HFFc6 (cell line): ENCODE measurements around the gene VPS13A. TPM values are rescaled to one million over a fixed set of nuclear protein-coding genes. Genes with fewer than 3 reads are reported as not detected.

ENCODE experiments used
- DNase-seq: peaks from one replicate; pipeline ENCODE4 v3.0.0-alpha.2; 2018
- H3K27ac Mint-ChIP-seq: 2 replicates; pipeline ENCODE4 v1.8.0; 2020; ENCODE audit warnings: mild to moderate bottlenecking, mixed read lengths
- H3K27me3 Mint-ChIP-seq: 2 replicates; pipeline ENCODE4 v1.8.0; 2021; ENCODE audit warnings: mild to moderate bottlenecking, moderate library complexity, mixed read lengths; ENCODE audit not compliant: insufficient read depth
- H3K36me3 Mint-ChIP-seq: 2 replicates; pipeline ENCODE4 v1.8.0; 2021; ENCODE audit warnings: low read depth, mixed read lengths
- H3K4me1 Mint-ChIP-seq: 2 replicates; pipeline ENCODE4 v1.8.0; 2020; ENCODE audit warnings: low read depth, mixed read lengths
- H3K4me3 Mint-ChIP-seq: 2 replicates; pipeline ENCODE4 v1.8.0; 2020; ENCODE audit warnings: mild to moderate bottlenecking, moderate library complexity, mixed read lengths
- H3K9me3 Mint-ChIP-seq: 2 replicates; pipeline ENCODE4 v1.8.0; 2020; ENCODE audit warnings: mild to moderate bottlenecking, mixed read lengths
- CTCF ChIP-seq: fragments of 200-600 bp; sonication (generic); IDR thresholded peaks from 2 replicates; pipeline ENCODE4 v1.5.0; 2021; ENCODE audit warnings: antibody characterized with exemption, mild to moderate bottlenecking
- total RNA-seq, 6 experiments: library from RNA; stranded (reverse); fragmentation: NEBNext Ultra II Directional; extraction: Animal tissue kit (Norgen Biotek cat#: 25700); gene quantifications; 2 replicates in 1 of 6; 3 replicates in 5 of 6; pipeline ENCODE4 v1.2.3, GENCODE V29; 2021

VPS13A gene
- total RNA-seq, 6 experiments from 2014 or later: 10.6 to 13.9 (median 13.2) TPM

DNA sequence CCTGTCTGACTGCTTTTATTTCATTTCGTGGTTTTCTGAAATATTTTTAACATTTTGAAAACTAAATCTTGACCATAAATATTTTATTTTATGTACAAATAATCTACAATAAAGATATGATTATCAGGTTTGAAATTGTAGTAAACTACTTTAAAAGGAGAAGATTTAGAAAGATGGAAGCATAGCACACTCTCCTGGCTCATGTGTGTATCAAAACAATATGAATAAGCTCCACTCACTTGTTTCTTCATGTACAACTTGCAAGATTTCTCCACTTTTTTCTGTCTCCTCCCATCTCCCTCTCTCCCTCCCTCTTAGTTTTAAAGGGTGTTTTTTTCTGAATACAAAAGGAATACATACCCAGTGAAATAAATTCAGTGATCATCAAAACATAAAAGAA, 15.4 kb upstream of the VPS13A start:
- no peak overlapping the region for H3K27ac Mint-ChIP-seq
- H3K4me3 Mint-ChIP-seq: no peak overlapping the region
- TF ChIP-seq CTCF: no peak
- DNase-seq: no peak
- H3K9me3 Mint-ChIP-seq: no peaks in the 10 kb centered on the region
- peaks cover 18% of the 10 kb centered on the region for H3K4me1 Mint-ChIP-seq
- no peaks in the 10 kb centered on the region for H3K36me3 Mint-ChIP-seq
- peaks cover 1% of the 10 kb centered on the region; the same call in 1 of the 2 replicates for H3K27me3 Mint-ChIP-seq

DNA sequence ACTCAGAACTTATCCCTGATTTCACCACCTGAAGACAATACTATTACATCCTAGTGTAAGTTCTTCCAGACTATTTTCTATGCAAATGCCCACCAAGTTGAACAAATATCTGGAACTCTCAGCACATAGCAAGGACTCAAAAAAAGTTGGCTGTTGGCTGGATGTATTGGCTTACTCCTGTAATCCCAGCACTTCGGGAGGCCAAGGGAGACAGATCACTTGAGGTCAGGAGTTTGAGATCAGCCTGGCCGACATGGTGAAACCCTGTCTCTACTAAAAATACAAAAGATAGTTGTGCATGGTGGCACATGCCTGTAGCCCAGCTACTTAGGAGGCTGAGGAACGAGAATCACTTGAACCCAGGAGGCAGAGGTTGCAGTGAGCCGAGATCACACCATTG, 15.0 kb upstream of the VPS13A start:
- Mint-ChIP-seq H3K4me1 (peaks cover 18% of the 10 kb centered on the region), H3K27ac (no peak overlapping the region), H3K27me3 (peaks cover 1% of the 10 kb centered on the region; the same call in 1 of the 2 replicates), H3K9me3 (no peaks in the 10 kb centered on the region), H3K36me3 (no peaks in the 10 kb centered on the region), H3K4me3 (no peak overlapping the region)
- DNase-seq: no peak
- TF ChIP-seq CTCF: no peak

DNA sequence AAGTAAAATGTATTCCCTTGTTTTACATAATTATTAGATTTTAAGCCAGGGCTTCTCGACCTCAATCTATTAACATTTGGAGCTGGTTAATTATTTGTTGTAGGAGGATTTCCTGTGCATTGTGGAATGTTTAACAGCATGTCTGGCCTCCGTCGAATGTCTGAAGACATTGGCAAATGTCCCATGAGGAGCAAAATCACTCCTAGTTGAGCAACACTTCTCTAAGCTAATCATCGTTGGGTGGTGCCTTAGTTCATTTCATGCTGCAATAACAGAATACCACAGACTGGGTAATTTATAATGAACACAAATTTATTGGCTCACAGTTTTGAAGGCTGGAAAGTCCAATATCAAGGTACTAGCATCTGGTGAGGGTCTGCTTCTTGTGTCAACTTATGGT, 13.4 kb upstream of the VPS13A start:
- H3K36me3 Mint-ChIP-seq: no peaks in the 10 kb centered on the region
- no peak overlapping the region for H3K4me3 Mint-ChIP-seq
- H3K4me1 Mint-ChIP-seq: peaks cover 13% of the 10 kb centered on the region
- no peak overlapping the region for H3K27ac Mint-ChIP-seq
- H3K9me3 Mint-ChIP-seq: no peaks in the 10 kb centered on the region
- no peak for TF ChIP-seq CTCF
- H3K27me3 Mint-ChIP-seq: peaks cover 1% of the 10 kb centered on the region; the same call in 1 of the 2 replicates
- peak; percentile 22 for DNase-seq

GRCh38 chr9:77166193-77166592, 11.1 kb upstream of the VPS13A start:
- no peak for TF ChIP-seq CTCF
- peaks cover 3% of the 10 kb centered on the region for H3K27me3 Mint-ChIP-seq
- H3K9me3 Mint-ChIP-seq: no peaks in the 10 kb centered on the region
- no peaks in the 10 kb centered on the region for H3K36me3 Mint-ChIP-seq
- H3K4me3 Mint-ChIP-seq: no peak overlapping the region
- no peak for DNase-seq
- no peak overlapping the region for H3K27ac Mint-ChIP-seq
- H3K4me1 Mint-ChIP-seq: peaks cover 8% of the 10 kb centered on the region

- Mint-ChIP-seq H3K4me1 (peaks cover 4% of the 10 kb centered on the region; the same call in 1 of the 2 replicates), H3K27ac (no peak overlapping the region), H3K36me3 (no peaks in the 10 kb centered on the region), H3K27me3 (peaks cover 6% of the 10 kb centered on the region), H3K9me3 (no peaks in the 10 kb centered on the region), H3K4me3 (no peak overlapping the region)
- TF ChIP-seq CTCF: no peak
- DNase-seq: no peak
Measured at GRCh38 chr9:77170991-77171699, 6.2 kb upstream of the VPS13A start.
